ENCODE results near the gene STOML1.

The STOML1 gene

DNA sequence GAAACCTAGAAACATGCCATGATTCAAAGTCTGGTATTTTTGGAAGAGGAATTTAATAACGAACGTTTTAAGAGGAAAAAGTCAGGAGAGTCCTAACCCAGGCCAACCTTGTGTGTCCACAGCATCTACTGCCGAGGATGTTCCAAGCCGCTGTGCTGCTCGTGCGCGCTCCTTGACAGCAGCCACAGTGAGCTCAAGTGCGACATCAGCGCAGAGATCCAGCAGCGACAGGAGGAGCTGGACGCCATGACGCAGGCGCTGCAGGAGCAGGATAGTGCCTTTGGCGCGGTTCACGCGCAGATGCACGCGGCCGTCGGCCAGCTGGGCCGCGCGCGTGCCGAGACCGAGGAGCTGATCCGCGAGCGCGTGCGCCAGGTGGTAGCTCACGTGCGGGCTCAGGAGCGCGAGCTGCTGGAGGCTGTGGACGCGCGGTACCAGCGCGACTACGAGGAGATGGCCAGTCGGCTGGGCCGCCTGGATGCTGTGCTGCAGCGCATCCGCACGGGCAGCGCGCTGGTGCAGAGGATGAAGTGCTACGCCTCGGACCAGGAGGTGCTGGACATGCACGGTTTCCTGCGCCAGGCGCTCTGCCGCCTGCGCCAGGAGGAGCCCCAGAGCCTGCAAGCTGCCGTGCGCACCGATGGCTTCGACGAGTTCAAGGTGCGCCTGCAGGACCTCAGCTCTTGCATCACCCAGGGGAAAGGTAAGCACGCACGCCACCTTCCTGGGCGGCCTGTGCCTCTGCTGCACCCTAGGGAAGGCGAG, 30.8 kb upstream of the STOML1 start:
- DNase-seq, result no peak

DNA sequence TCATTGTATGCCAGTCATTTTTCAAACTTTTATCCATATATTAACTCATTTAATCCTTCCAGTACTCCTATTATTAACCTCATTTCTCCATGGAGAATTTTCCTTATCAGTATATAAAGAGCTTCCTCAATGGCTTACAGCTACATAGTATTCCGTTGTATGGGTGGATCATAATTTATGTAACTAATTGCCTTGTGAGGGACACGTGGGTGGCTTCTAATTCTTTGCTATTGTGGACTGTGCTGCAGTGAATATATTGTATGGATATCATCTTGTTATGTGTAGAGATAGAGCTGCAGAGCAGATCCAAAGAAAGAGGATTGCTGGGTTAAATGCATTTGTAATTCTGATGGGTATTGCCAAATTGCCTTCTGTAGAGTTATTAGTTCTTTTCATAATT, 27.6 kb upstream of the STOML1 start:
- no peak for DNase-seq

DNA sequence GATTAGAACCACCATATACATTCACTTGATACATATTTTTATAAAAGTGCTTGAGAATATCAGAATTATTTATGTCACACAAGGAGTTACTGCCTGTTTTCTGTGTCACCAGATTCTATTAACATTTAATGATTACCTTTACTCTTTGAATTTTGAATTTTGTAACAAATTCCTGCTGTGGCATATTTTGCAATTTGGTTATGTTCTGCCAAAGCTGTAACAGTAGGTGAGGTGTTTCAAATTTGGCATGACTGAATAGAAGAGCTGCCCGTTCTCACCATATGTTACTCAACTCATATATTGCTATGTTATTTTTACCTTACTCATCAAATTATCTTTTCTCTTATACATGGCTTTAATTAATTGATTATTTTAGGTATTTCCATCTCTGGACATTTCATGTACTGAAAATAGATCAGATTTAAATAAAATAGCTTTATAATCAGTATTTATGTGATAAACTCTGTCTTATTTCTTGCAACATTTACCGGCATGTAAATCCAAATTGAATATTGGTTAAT, 21.3 kb upstream of the STOML1 start:
- DNase-seq, result no peak

DNA sequence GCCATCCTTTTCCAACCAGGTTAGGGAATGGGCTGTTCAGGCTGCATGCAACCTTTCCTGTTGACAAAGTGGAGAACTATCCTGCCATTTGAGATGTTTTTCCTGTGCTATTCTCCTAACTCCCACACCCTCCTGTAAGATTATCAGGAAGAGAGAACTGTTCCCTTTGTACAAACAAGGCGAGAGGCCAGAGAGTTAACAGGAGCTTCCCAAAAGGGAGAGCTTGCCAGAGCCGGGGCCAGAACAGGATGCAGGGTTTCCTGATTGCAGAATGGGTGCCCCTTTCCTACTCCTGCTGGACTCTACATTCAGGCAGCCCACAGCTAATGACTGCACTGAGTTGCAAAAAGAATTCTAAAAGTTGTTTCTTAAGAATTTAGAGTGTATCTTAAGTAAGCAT, 19.5 kb upstream of the STOML1 start:
- DNase-seq, result no peak

DNA sequence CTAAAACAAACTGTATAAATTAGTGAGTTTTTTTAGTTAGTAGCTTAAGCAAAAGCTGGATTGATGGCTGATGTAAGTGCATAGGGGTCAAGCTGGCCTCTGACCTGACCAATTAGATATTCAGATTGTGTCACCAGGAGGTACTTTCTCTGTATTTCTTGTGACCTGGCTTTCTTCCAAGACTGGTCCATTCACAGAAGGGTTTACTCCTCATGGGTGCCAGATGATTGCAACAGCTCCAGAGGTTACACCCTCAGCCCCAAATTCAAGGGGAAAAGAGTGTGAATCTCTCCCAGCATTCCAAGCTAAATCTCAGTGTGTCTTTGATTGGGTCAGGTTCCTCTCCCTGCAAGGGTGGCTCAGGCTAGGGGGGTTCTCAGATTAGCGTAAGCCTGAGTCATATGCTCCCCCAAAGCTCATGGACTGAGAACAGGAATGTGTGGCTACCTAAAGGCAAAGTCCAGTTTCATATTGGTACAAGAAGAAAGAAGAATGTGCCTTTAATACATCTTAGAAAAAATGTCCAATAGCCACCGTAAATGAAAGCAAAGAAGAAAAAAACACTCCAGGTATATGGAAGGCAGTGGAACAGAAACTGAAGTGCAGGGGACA, 18.9 kb upstream of the STOML1 start:
- DNase-seq, result no peak

DNA sequence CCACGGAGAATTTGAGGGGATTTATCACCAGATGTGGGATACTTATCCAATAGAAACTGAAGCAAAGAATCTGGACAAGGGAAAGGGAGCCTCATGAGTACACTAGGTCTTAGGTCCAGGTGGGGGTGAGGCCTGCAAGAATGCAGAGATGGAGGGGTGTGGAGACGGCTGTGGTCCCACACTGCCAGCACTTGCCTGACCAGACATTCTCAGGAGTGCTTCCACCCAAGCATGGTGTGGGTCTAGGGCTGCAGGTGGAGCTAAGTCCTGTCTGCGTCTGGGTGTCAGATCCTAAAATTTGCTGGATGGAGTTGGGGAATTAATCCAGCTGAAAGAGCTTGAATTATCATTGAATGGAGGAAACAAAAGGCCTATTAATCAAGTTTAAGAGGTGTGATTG, 16.8 kb upstream of the STOML1 start:
- no peak for DNase-seq

DNA sequence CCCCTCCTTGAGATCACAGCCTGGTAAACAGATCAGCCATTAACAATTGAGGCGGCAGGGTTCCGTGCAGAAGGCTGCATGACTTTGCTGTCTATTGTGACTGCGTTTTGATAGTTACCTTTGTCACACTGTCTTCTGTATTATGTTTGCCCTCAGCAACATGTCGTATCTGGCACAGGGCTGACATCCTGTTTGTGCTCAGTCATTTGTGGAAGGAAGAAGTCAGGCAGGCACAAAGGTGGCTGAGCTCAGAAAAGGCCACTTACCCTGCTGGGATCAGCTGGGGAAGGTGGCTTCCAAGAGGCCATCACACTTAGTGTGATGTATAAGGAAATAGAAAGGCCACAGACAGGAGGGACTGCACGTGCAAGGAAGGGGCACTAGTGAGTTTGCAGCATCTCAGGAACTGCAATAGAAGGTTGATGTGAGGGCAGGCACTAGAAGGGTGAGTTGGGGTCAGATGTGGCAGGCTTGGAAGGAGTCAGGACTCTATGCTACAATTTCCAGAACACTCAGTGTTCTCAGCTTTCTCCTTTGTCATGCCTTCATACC, 15.8 kb upstream of the STOML1 start:
- DNase-seq, result no peak

DNA sequence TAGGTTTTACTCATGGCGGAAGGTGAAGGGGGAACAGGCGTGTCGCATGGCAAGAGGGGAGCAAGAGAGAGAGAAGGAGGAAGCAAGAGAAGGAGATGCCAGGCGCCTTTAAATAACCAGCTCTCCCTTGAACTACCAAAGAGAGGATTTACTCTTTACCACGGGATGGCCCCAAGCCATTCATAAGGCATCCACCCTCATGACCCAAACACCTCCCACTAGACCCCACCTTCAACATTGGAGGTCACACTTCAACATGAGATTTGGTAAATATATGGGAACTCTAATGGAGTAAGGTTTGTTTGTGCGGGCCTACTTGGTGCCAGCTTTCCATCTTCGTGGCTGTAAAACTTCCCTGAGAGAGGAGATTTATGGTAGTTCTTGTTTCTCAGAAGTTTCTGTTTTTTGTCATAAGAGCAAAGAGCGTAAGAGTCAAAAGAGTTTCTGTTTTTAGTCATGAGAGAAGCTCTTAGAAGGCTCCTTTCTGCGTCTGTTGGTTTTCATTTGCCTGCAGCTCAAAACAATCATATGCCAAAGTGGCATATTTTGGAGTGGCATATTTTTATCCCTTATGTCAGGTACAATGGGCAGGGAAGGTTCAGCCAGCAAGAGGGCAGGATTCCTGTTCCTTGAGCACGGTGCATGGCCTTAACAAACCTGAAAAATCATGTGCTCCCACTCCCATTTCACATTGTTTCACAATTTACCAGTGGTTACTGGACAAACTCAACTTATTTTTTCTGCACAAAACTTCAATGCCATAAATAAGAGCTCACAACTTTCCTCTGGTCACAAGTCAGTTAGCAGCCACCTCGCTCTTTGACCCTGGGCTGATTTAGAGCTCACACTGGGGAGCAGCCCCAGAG, 14.9 kb upstream of the STOML1 start:
- DNase-seq, result no peak

DNA sequence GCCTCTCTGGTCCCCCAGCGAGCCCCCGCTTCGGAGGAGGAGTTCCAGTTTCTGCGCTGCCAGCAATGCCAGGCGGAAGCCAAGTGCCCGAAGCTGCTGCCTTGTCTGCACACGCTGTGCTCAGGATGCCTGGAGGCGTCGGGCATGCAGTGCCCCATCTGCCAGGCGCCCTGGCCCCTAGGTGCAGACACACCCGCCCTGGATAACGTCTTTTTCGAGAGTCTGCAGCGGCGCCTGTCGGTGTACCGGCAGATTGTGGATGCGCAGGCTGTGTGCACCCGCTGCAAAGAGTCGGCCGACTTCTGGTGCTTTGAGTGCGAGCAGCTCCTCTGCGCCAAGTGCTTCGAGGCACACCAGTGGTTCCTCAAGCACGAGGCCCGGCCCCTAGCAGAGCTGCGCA, 5.9 kb upstream of the STOML1 start:
- DNase-seq, result no peak

DNA sequence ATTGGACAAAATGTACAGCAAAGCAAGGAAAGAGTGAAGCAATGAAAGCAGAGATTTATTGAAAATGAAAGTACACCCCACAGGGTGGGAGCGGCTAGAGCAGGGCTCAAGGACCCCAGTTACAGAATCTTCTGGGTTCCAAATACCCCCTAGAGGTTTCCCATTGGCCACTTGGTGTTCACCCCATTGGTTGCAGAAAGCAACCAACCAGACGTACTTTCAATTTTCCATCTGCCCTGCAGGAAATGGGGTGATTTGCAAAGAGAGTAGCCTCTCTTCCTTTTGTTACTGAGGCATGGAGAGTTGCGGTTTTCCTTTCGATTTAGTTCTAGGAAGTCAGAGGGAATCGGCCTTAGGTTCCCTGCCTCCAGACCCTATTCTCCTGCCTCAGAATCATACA, 4.8 kb upstream of the STOML1 start:
- no peak for DNase-seq

DNA sequence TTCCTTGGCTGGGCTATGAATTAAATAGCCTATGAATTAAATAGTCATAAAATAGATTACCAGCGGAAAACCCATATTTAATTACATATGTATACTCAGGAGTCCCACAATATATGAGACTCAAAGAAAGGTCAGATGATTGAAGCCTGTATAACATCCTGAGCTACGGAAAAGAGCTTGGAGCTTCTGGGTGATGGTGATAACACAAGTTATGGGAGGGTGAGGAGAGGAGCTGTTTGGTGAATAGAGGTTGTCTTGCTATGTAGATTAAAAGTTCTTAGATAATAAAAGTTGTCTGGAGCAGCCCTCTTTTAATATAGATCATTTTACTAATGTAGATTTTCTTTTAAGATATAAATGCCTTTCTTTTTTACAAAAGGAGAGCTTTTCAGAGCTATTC, 4.2 kb upstream of the STOML1 start:
- no peak for DNase-seq

DNA sequence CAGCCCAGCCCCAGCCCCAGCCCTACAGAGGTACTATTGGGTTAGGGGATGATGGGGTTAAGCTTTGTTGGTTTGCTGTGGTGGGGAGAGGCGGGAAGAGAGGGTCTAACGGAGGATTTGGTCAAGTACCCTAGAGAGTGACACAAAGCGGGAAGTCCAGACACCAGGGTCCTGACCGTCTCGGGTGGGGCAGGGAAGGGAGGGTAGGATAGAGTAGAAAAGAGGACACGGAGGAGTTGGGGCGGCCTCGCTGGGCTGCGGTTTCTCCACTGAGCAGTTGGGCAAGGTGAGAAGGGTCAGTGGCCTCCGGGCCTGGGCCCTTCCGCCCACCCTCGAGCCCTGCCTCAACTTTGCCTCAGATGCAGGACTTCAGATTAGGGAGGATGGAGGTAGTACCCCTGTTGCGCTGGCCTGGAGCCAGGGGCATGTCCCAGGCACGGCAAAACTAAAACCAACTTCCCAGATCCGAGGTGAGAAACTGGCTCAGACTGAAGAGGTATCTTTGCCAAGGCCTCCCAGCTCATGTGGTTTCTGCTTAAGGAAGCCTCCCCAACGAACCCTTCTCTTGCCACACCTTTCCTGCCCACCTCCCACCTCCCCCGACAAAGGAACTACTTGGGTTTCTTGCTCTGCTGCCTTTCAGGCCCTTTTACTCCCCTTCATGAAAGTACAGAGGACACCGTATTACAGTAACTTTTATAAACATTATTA, 3.0 kb upstream of the STOML1 start:
- DNase-seq, result peak; percentile 52

DNA sequence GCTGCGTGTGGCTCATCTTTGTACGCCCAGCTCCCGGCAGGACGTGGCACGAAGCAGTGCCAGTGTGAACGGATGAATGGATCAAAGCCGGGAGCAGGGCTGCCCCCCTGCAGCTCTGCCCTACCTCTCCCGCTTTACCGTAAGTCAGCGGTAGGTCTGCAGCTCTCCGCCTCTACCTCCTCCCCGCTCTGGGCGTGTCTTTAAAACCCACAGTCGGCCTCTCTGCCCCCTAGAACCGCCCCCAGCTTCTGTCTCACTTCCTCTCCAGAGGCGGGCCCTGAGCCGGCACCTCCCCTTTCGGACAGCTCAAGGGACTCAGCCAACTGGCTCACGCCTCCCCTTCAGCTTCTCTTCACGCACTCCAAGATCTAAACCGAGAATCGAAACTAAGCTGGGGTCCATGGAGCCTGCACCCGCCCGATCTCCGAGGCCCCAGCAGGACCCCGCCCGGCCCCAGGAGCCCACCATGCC, 2.4 kb upstream of the STOML1 start, which contains the start of gene PML:
Gene PML, plus strand, starts transcription at position 304 of the 471 bp plus-strand sequence. Its CDS starts 97 bp downstream, at position 401.
- DNase-seq, result peak; percentile 81

DNA sequence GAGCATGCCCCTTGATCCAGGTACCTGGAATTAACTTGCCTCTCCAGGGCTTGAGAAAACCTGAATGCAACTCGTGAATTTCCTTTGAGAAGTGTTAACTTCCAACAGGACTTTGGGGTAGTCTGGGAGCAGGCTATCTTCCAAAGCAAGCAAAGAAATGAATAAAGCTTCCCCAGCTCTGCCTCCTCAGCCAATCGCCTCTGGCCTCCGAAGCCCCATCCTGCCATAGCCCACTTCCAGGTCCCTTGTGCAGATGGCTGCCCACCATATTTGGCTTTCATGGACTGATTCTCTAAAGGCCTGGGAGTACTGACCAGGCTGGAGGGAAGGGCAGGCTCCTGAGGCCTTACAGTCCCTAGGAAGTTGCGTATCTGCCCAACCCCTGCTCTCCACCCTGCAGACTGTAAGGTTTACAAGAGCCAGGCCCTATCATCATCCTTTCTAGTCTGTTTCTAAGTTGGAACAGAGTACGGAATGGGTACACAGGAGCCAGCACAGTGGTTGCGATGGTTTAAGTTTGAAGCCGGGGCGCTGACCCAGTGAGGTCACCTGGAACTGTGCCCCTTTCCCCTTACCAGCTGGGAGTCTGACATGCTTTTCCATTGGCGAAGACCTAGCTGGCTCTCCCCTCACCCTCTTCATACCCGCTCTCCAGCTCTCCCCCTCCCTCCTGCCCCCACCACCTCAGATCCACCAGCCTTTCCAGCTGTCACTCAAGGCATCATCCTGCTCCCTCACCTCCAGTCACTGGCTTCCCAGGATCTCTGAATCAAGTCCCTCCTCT, 1.3 kb upstream of the STOML1 start:
- no peak for DNase-seq

DNA sequence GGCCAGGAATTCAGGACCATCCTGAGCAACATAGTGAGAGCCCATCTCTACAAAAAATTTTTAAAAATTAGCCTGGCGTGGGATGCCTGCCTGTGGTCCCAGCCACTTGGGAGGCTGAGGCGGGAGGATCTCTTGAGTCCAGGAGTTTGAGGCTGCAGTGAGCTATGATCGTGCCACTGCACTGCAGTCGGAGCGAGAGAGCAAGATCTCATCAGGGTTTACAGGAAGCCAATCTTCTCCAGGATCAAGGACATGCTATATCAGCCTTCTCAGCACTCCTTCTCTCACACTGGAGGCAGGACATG, 451 bp upstream of the STOML1 start:
- no peak for DNase-seq

DNA sequence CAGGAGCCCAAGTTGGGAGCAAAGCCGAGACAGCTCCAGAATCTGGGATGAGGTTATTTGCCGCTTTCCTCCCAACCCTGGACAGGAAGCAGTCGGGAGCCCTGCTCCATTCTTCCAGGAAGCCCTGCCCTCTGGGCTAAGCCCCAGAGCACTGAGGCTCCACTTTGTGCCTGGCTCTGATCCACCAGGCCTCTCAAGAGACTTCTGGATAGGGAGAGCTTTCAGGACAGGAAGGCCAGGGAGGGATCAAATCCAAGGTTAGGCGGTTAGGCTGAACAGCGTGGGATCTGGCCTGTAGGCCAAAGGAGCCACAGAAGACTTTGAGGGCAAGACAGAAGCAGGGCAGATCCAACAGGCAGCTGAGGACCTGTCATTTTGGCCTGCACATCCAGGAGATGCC, 835 bp downstream of the STOML1 start:
- DNase-seq, result no peak

DNA sequence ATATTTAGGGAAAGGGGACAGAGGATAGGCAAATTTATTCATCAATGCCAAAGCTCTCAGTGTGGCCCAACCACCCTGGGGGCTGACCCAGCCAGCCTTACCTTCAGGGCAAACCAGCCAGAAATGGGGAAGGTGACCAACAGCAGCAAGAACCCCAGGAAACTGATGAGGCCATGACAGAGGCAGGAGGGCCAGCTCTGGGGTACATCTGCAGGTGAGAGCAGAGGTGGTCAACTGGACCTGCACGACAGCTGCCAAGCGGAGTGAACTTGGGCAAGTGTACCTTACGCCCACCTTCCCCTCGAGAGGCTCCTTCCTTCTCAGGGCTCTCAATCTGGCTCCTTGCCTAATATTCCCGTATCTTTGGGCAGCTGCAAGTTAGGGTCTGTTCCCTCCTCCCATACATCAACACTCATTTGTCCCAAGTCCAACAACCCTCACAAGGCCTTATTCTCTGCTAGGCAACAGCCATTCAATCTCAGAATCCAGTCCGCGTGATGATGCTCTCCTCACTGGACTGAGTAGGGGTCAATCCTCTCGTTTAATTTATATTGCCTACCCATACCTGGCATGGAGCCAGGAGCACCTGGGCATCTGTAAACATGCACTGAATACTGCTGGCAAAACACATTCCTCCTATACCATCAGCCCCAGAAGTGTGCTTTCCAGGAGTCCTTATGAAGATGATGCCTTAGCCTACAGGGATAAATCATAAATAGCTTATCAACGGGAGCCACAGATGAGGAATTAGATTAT, 1.7 kb downstream of the STOML1 start:
- no peak for DNase-seq

DNA sequence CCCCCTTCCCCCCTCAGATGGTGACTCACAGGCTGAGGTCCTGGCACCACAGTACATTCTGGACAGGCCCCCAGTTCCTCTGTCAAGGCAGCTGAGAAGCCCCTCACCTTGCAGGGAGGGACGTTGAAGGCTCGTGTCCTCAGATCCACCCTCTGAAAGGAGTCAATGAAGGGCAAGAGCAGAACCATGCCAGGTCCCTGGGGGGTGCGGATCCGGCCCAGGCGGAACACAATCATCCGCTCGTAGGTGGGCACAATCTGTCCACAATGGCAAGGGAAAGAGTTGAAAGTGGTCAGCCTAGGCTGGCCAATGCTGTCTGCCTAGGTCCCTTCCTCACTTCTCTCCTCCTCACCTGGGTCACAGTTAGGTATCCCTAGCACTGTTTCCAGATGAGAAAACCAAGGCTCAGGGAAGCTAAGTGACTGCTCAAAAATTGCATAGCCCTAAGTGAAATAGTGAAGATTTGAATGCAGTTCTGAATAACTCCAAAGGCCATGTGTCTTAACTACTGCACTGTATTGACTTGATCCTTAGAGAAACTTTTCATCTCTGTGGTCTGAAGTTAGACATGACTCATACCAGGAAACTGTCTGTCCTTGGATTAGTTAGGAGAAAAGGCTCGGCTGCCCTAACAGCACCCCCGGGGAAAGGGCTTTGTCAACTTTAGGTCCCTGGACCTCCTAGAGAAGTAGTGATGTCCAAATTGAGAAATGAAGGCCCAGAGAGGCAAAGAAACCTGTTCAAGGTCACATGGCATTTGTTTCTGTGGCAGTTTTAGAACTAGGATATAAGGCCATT, 2.9 kb downstream of the STOML1 start:
- DNase-seq, result no peak

DNA sequence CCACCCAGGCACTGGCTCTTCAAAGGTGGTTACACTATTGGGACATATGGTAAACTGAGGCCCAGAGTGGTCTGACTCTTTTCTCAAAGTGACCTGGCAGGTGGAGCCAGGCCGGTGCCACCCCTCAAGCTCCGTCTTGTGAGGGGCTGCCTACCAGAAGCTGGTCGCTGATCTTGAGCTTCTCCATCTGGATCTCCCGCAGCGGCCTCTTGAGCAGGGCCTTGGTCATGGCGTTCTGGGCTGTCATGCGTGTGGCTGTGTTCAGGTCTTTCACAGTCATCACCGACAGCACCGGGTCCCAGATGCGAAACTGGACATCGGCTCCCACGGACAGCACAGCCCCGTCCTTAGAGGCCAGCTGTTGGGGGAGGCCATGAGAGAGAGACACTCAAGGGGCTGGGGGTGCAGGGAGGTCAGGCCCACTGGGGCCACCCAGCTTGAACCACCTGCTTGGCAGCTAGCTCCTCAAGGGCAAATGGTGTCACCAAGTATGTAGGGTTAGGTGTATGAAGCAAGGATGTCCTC, 3.6 kb downstream of the STOML1 start:
- DNase-seq, result no peak
